ENCODE results near the gene TPST2. TPM values are rescaled to one million over a fixed set of nuclear protein-coding genes. Genes with fewer than 3 reads are reported as not detected.

The TPST2 gene
- total and polyA plus RNA-seq, 9 of the 15 experiments (the other 6 are each of a cell fraction or from before 2014, with no cell fraction given), result 14.2 to 123 (median 60.1) TPM

GRCh38 chr22:26619510-26619909, 29.6 kb upstream of the TPST2 start:
- peak; percentile 33; the same call in 1 of the 2 replicates for TF ChIP-seq ZNF592 (IDR thresholded peaks at IDR 0.05)
- no peak for TF ChIP-seq NFIX (CRISPR knock-in tag; IDR thresholded peaks at IDR 0.05; ENCODE audit: low read depth)
- peak; percentile 78 for TF ChIP-seq NFIC (IDR thresholded peaks at IDR 0.05)
- Histone ChIP-seq H4K20me1 (replicated peaks; ENCODE audit: control insufficient read depth, insufficient read depth, low read length) (no peaks in the 10 kb centered on the region), H3K9me1 (ENCODE audit: control insufficient read depth, insufficient read depth, low read length) (no peaks in the 10 kb centered on the region), H2AFZ (ENCODE audit: low read depth, low read length) (peak overlapping the region; percentile 83), H3K4me2 (ENCODE audit: insufficient read depth, low read length) (no peak overlapping the region), H3K4me1 (replicated peaks in 1 of 2; ENCODE audit: control insufficient read depth in 2 of 2, insufficient read depth in 2 of 2, low read length in 2 of 2) (peaks cover 45 to 48% of the 10 kb centered on the region in 2 experiments), H3K36me3 (ENCODE audit: control insufficient read depth, insufficient read depth, low read length) (no peaks in the 10 kb centered on the region), H3K9me3 (replicated peaks; ENCODE audit: control insufficient read depth, insufficient read depth, low read depth, low read length) (no peaks in the 10 kb centered on the region), H3K9ac (ENCODE audit: insufficient read depth in 1 of 2, low read depth in 2 of 2, low read length in 2 of 2) (peak overlapping the region; percentile 14 to 76; a peak in 3 of 4 replicates), H3K79me2 (ENCODE audit: control insufficient read depth, insufficient read depth, low read length) (no peaks in the 10 kb centered on the region), H3K27ac (ENCODE audit: extremely low read depth, low read depth, low read length) (peak overlapping the region; percentile 75; the same call in 1 of the 3 replicates), H3K4me3 (no peak overlapping the region), H3K27me3 (ENCODE audit: control insufficient read depth in 2 of 2, insufficient read depth in 2 of 2, low read length in 2 of 2) (no peaks in the 10 kb centered on the region)
- in situ Hi-C loops (cut with MboI) (no loop called here), intact Hi-C loops (cut with micrococcal nuclease) (no loop called here)
- DNase-seq (ENCODE audit: extremely low read depth in 1 of 4, low spot score in 3 of 4) (peak in 3 of 4 experiments; percentile 16 to 37 (median 27)), ATAC-seq (no peak), FAIRE-seq (no peak)
- BruUV-seq (replicated peaks), result no TSS peak
- WGBS (ENCODE audit: insufficient coverage, low coverage, missing lambda C conversion rate), result 67% methylated on average over 4 of the region's 6 CpGs
- POLR2A ChIA-PET, result no interaction called here
- CTCF ChIA-PET (ENCODE audit: low intra/inter-chr PET ratio), result no interaction called here
